ENCODE data around the gene CISD3.
"Not testable (repeated sequence)": the region's sequence is repeated elsewhere in the genome, so short reads cannot be mapped to it uniquely, and the experiment has no call there.

CISD3 gene

DNA sequence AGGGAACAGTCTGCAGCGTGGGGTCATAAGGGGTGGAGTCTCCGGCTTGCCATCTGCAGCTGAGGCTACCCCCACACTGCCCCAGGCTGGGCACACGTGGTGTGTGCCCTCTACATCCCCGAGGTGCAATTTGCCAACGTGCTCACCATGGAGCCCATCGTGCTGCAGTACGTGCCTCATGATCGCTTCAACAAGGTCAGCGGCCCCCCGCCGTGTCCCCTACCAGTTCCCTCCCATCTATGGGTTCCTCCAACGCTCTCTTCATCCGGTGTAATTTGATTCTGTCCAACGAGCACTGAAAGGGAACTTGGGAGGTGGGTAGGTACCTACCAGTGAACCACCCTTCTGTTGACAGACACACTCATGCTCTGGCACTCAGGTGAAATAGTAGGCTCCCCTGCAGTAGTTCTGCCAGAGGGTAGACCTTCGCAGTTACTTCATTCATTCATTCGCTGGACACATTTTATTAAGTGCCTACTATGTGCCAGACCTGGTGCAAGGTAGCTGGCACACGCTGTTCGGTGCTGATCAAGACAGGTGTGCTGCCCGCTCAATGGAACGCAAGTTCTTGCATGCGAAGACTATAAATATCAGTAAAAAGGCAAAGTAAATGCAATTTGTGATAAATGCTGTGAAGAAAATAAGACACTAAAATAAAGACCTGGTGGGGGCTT lies 22.3 kb upstream of the CISD3 start:
- no peak for DNase-seq

DNA sequence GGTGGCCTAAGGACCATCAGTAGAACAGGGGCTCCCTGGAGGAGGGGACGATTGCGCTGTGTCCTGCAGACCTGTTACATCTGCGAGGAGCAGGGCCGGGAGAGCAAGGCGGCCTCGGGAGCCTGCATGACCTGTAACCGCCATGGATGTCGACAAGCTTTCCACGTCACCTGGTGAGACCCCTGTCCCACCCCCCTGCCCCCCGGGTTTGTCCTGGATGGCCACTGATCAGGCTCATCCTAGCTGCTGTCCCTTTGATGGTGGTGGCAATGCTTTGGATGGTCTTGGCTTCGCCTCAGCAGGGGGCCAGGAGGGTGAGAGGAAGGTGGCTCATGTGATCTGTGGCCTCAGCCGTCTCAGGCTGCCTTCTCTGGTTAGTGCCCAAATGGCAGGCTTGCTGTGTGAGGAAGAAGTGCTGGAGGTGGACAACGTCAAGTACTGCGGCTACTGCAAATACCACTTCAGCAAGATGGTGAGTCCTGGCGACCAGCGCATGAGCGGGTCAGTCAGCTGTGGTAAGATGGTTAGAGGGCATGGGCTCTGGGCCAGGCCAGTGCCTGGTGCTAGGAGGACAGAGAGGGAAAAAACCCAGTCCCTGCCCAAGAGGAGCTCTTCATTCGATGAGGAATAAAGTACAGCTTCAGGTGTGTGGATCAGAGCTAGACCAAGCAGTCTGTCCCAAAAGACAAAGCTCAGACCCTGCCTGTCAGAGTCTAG lies 20.9 kb upstream of the CISD3 start:
- no peak for DNase-seq

DNA sequence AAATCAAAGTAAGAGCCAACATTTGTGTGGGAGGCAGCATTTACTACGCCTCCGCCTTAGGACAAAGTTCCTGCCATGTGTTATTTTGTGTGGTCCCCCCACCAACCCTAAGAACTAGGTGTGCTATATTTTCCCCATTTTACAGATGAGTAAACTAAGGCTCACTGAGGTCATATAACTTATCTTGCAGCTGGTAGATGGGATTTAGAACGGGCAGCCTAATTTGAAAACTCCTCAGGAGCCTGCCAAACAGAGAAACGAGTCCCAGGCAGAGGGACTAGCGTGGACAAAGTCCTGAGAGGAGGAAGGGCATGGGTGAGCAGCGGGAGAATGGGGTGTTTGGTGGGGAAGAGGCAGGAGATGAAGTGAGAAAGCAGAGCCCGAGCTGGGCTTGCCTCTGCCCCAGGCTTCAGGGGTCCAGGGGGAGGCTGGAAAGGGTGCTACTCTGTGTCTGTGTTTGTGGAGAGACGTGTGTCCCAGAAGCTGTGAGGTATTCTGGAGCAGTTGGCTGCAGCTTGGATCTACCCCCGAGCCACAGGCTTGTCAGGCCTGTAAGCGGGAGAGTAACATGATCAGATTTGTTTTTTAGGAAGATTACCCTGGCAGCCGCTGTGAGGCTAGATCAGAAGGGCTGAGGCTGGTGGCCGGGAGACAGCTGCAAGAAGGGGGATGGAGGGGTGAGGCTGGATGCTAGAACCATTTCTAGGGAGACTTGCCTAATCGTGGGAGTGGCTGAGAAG lies 20.1 kb upstream of the CISD3 start:
- DNase-seq = no peak

DNA sequence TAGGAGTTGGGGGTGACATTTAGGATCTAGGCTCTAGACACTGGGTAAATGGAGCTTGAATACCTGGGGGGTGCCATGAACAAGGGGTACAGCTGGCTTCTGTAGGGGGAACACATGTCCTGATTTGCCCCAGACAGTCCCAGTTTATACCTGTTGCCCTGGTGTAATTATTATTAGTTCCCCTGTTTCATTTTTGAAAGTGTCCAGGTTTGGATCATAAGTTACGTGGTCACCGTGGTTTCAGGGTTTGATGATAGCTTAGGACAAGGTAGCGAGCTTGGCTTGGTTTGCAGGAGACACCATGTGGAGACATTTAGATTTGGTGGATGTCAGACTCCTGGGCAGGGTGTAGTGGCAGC lies 19.6 kb upstream of the CISD3 start:
- no peak for DNase-seq

DNA sequence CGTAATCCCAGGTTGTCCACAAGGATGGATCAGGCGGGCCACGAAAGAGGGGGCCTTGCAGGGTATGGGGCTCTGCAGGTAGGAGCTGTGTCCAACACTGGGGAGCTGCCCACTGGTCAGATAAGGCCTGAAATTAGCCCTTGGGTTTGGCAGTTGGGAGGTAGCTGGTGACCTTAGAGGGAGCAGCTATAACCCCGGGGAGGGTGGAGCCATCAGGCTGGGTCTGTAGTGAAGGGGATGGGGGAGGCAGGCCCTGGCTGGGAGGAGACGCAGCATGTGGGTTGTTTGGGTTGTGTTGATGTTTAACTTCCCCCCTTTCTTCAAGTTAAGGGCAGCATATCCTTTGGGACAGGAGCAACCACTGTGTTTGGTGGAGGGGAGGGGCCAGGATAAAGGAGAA lies 19.2 kb upstream of the CISD3 start:
- no peak for DNase-seq

DNA sequence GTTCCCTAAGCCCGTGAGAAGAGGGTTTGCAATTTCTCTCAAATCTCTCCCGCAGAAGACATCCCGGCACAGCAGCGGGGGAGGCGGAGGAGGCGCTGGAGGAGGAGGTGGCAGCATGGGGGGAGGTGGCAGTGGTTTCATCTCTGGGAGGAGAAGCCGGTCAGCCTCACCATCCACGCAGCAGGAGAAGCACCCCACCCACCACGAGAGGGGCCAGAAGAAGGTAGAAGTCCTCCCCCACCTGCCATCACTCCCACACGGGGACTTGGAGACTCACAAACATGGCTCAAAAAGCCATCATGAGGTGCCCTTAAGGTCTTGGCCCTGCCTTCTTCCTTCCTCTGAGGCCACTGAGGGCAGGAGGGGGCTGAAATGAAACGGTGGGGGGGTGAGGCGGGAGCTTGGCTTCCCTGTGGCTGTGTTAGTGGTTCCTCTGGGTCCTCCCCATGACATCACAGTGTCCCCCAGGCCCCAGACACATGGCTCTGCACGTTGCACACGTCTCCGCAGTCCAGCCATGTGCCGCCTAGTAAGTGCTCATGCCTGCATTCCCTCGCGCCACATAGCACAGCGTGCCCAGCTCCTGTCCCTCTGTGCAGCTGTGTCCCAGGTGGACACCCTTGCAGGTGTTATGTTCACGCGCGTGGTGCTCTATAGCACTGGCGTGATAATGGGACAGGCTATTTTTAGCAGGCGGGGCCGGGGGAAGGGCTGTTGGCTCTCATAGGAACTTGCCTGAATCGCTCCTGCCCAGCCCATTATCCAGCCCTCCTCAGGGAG lies 18.2 kb upstream of the CISD3 start:
- no peak for DNase-seq

DNA sequence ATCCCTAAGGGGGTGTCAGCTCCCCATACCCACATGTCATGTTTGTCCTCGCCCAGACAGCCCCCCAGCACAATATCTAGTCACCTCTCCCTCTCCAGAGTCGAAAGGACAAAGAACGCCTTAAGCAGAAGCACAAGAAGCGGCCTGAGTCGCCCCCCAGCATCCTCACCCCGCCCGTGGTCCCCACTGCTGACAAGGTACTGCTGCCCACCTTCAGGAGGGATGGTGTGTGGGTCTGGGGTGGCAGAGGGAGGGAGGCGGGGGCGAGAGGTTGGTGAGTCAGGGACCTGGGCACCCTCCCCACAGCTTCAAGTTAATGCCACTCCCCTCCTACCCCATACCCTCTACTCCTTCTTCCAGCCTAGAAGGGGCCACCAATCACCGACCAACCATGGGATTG lies 17.5 kb upstream of the CISD3 start:
- DNase-seq = no peak

DNA sequence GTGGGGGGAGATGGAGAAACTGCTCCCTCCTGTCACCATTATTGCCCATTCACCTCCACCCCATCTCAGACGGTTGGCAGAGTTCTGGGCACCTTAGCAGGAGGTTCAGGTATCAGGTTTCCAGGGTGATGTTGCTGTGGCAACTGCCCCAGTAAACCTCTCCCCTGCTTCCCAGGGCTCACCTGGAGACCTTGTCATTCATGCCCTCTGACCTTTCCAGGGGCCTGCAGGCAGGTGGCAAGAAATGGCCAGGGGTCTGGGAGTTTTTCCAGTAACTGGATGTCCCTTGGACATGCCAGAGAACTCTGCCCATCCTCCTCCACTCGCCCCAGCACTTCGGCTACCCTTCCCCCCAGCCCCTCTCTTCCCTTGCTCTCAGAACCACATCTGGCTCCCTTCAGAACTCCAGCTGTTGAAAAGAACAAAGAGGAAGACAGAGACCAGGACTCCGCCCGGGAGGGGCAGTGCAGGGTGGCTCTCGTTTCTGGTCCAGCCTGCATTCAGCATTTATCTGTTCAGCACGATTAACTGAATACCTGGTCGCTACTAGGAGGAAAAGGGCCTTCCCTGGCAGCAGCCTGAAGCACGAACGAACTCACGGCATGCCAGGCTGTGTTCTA lies 16.6 kb upstream of the CISD3 start:
- no peak for DNase-seq

DNA sequence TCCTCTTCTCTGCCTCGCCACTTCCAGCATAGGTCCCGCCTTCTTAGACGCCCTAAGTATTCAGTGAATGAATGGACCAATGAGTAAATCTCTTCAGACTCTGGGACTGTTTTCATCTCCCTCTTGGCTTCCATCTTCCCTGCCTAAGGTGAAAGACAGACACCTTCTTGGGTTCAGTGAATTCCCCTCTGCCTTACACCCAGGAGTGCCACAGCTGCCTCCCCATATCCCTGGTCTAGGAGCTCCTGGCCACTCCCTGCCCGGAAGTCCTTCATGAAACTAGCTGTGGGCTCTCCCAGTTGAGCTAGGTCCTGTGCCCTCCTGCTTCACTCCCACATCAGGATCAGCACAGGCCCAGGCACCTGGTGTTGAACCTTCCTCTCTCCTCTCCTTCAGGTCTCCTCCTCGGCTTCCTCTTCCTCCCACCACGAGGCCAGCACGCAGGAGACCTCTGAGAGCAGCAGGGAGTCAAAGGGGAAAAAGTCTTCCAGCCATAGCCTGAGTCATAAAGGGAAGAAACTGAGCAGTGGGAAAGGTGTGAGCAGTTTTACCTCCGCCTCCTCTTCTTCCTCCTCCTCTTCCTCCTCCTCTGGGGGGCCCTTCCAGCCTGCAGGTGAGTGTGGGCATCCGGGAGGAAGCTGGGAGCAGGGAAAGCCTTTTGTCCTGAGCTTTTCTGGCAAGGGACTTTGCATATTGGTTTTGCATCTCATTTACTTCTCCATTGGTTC lies 14.8 kb upstream of the CISD3 start:
- DNase-seq = no peak

DNA sequence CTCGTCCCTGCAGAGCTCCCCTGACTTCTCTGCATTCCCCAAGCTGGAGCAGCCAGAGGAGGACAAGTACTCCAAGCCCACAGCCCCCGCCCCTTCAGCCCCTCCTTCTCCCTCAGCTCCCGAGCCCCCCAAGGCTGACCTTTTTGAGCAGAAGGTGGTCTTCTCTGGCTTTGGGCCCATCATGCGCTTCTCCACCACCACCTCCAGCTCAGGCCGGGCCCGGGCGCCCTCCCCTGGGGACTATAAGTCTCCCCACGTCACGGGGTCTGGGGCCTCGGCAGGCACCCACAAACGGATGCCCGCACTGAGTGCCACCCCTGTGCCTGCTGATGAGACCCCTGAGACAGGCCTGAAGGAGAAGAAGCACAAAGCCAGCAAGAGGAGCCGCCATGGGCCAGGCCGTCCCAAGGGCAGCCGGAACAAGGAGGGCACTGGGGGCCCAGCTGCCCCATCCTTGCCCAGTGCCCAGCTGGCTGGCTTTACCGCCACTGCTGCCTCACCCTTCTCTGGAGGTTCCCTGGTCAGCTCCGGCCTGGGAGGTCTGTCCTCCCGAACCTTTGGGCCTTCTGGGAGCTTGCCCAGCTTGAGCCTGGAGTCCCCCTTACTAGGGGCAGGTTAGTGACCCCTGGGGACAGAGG lies 13.7 kb upstream of the CISD3 start:
- DNase-seq = no peak

DNA sequence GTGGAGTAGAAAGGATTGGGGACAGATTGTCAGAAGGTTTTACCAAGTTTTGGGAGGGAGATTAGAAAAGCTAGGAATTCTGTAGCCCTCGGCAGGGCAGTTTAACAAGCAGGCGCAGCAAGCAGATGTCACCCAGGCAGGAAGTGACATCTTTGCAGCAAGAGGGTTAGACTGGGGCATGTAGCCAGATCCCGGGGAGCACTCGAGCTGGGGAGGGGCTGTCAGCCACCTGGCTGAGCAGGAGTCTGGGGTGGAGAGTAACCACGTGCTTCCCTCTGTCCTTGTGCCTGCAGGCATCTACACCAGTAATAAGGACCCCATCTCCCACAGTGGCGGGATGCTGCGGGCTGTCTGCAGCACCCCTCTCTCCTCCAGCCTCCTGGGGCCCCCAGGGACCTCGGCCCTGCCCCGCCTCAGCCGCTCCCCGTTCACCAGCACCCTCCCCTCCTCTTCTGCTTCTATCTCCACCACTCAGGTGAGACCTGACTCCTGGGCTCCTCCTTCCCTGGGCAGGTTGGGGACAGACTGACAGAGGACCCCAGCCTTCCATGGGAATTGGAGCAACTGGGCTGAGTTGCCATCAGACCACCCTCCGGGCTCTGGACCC lies 12.9 kb upstream of the CISD3 start:
- DNase-seq = no peak

DNA sequence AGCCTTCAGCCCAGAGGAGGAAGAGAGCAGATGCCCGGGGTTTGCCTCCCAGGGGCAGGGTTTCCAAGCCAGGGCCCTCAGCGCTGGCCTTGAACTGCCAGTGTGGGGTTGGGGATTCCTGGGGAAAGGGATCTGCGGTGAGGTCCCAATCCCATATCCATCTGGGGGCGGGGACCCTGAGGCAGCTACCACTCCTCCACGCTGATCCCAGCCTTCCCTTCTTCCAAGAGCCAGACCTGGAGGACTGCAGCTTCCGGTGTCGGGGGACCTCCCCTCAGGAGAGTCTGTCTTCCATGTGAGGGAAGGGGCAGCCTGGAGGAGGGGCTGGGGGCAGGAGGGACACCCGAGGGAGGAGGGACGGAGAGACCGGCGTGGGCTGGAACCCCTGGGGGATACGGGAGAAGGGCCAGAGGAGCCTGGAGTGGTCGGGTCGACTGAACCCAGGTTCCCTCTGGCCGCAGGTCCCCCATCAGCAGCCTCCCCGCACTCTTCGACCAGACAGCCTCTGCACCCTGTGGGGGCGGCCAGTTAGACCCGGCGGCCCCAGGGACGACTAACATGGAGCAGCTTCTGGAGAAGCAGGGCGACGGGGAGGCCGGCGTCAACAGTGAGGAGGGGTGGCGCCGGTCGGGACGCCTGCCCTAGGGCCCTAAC lies 10.7 kb upstream of the CISD3 start:
- DNase-seq = no peak

DNA sequence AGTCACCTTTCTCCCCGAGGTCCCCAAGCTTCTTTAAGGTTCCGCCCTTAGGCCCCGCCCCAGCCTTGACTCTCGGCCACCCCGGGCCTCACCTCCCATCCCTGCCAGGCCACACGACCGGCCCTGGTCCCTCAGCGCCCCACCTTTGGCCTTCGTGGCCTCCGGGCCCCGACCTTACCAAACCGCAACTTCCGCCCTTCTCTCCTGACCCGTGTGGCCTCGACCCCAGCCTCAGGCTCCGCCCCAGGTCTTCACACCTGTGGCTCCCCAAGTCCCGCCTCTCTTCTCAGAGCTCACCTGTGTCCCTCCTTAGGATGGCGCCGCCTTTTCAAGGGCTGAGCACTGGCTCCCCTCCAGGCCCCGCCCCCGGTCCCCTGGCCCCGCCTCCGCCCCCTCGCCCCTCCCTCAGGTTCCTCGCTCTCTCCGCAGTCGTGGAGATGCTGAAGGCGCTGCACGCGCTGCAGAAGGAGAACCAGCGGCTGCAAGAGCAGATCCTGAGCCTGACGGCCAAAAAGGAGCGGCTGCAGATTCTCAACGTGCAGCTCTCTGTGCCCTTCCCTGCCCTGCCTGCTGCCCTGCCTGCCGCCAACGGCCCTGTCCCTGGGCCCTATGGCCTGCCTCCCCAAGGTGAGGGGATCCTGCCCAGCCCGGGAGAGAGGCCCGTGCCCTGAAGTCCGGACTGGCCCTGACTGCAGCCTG lies 10.0 kb upstream of the CISD3 start:
- DNase-seq = no peak

DNA sequence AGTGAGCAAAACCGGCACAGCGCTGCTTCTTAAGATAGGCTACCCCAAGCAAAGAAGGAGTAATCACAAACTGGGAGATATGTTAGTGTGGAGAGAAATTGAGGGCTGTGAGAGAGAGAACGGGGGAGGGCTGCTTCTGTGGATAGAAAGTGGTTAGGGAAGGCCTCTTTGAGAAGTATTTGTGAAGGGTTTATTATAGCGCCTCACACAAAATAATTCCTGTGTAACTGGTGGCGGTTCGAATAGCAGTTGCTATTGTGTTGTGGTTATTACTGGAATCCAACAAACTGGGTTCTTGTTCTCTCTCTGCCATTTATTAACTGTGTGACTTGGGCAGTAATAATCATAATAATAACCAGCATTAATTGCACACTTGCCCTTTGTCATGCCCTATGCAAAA lies 9.2 kb upstream of the CISD3 start:
- no peak for DNase-seq

DNA sequence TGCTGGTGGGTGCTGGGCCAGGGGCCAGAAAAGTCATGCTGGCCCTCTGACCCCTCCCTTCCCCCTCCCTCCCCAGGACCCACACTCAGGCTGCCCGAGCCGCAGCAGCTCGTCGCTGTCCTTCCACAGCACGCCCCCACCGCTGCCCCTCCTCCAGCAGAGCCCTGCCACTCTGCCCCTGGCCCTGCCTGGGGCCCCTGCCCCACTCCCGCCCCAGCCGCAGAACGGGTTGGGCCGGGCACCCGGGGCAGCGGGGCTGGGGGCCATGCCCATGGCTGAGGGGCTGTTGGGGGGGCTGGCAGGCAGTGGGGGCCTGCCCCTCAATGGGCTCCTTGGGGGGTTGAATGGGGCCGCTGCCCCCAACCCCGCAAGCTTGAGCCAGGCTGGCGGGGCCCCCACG lies 8.3 kb upstream of the CISD3 start:
- no peak for DNase-seq

DNA sequence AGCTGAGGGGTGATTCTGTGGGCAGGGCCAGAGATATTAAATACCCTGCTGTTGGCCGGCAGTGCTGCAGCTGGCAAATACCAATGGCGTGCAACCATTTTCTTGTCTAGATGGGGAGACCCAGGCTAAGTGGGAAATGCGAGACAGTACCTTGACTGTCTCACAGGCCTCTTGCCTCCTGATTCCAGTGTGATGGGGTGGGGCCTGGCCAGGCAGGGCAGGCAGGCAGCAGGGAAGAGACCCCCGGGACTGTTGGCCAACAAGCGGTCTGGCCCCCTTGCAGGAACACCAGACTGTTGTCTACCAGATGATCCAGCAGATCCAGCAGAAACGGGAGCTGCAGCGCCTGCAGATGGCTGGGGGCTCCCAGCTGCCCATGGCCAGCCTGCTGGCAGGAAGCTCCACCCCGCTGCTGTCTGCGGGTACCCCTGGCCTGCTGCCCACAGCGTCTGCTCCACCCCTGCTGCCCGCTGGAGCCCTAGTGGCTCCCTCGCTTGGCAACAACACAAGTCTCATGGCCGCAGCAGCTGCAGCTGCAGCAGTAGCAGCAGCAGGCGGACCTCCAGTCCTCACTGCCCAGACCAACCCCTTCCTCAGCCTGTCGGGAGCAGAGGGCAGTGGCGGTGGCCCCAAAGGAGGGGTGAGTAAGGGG lies 5.7 kb upstream of the CISD3 start:
- DNase-seq = peak; percentile 86

DNA sequence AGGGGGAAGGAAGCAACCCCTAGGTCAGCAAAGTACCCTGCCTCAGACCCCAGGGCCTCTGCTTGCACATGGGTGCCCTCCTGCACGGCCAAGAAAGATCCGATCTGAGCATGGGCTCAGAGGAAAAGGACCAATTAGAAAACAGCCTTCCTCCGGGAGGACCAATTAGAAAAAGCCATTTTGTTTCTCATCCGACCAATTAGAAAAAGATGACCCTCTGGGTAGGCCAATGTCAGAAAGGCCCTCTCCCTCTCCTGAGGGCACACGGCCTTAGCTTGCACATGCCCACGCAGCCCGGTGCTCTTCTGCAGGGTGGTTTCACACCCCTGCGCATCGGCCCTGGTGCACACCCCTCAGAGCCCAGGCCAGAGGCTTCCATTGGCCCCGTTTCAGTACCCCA lies 5.1 kb upstream of the CISD3 start:
- no peak for DNase-seq

DNA sequence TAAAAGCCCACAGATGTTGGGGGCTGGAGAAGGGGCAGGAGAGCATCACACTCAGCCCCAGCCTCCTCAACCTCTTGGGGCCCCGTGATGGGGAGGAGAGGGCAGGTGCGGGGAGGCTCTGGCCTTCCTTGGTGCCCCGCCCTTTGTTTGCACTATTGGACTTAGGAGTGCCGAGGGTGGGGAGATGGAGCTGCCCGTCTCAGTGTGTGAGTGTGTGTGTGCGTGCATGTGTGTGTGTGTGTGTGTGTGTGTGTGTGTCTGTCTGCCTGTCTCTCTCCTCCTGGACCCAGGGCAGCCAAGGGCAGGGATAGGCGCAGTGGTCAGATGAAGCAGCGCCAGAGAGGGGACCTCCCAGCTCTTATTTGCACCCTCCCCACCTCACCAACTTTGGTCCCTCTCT lies 4.0 kb upstream of the CISD3 start:
- not testable (repeated sequence) for DNase-seq

DNA sequence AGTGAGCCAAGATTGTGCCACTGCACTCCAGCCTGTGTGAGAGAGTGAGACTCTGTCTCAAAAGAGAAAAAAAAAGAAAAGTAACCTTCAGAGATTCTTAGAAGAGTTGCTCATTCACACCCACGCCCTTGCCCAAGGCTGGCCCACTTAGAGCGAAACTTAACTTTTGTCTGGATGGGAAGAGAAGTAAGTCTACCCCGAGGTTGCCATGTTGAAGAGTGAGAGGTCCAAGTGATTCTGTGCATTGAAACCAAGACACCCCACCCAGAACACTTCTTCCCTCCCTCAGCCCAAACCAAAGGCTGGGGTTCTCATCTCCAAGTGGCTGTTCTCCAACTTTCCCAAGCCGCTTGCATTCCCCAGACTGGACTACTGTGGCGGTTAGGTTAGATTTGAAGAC lies 2.4 kb upstream of the CISD3 start:
- no peak for DNase-seq
